ENCODE data around the gene ZDHHC1.

- TF ChIP-seq CTCF (IDR thresholded peaks at IDR 0.05; ENCODE audit: low read depth, low read length) (no peak), EZH2phosphoT487 (IDR thresholded peaks at IDR 0.05; ENCODE audit: low read depth) (no peak)
Measured at GRCh38 chr16:67459066-67459860, 43.0 kb upstream of the ZDHHC1 start.

All from OCI-LY3 (cell line).